ENCODE data around the gene PCDHGB7.
"Not testable (repeated sequence)": the region's sequence is repeated elsewhere in the genome, so short reads cannot be mapped to it uniquely, and the experiment has no call there.

The PCDHGB7 gene

DNA sequence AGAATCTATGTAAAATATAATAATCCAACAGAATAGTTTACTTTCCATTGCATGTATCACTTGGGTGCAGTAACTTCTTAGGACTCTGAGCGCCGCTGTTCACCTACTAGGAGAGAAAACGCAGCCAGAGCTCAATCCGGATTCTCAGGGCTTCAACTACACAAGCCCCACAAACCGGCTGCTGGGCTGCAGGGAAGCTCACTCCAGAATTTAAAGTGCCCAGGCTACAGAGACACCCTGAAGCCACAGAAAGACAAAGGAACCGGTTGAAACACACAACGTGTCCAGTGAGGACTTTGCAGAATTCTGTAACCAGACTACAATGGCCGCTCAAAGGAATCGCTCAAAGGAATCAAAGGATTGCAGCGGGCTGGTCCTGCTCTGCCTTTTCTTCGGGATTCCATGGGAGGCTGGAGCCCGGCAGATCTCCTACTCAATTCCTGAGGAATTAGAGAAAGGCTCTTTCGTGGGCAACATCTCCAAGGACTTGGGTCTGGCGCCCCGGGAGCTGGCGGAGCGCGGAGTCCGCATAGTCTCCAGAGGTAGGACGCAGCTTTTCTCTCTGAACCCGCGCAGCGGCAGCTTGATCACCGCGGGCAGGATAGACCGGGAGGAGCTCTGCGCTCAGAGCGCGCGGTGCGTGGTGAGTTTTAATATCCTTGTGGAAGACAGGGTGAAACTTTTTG is 4.5 kb upstream of the PCDHGB7 start, which contains the start of gene PCDHGA10:
Gene PCDHGA10 (plus strand): TSS at position 134 of the 686 bp plus-strand sequence. CDS start 189 bp downstream, at position 323.
- peak; percentile 30 for DNase-seq (ENCODE audit: low read depth)
- H3K4me3 ChIP-seq (ENCODE audit: low read depth, low read length) = peak within 1 kb of the TSS; percentile 67
- TF ChIP-seq, protein P1, sequence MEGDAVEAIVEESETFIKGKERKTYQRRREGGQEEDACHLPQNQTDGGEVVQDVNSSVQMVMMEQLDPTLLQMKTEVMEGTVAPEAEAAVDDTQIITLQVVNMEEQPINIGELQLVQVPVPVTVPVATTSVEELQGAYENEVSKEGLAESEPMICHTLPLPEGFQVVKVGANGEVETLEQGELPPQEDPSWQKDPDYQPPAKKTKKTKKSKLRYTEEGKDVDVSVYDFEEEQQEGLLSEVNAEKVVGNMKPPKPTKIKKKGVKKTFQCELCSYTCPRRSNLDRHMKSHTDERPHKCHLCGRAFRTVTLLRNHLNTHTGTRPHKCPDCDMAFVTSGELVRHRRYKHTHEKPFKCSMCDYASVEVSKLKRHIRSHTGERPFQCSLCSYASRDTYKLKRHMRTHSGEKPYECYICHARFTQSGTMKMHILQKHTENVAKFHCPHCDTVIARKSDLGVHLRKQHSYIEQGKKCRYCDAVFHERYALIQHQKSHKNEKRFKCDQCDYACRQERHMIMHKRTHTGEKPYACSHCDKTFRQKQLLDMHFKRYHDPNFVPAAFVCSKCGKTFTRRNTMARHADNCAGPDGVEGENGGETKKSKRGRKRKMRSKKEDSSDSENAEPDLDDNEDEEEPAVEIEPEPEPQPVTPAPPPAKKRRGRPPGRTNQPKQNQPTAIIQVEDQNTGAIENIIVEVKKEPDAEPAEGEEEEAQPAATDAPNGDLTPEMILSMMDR (IDR thresholded peaks at IDR 0.05; ENCODE audit: control insufficient read depth, extremely low read depth, insufficient read depth) = peak; percentile 69

DNA sequence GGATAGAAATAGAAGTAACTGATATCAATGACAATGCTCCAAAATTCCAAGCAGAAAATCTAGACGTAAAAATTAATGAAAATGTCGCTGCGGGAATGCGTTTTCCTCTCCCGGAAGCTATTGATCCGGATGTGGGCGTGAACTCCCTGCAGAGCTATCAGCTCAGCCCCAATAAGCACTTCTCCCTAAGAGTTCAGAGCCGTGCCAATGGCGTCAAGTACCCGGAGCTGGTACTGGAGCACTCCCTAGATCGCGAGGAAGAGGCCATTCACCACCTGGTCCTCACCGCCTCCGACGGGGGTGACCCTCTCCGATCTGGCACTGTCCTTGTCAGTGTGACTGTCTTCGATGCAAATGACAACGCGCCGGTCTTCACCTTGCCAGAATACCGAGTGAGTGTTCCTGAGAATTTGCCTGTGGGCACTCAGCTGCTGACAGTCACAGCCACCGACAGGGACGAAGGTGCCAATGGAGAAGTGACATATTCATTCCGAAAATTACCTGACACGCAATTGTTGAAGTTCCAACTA is 3.9 kb upstream of the PCDHGB7 start:
- TF ChIP-seq, protein P1 (IDR thresholded peaks at IDR 0.05; ENCODE audit: control insufficient read depth, extremely low read depth, insufficient read depth) = no peak
- DNase-seq (ENCODE audit: low read depth) = no peak
- peak overlapping the region; percentile 67 for H3K4me3 ChIP-seq (ENCODE audit: low read depth, low read length)

DNA sequence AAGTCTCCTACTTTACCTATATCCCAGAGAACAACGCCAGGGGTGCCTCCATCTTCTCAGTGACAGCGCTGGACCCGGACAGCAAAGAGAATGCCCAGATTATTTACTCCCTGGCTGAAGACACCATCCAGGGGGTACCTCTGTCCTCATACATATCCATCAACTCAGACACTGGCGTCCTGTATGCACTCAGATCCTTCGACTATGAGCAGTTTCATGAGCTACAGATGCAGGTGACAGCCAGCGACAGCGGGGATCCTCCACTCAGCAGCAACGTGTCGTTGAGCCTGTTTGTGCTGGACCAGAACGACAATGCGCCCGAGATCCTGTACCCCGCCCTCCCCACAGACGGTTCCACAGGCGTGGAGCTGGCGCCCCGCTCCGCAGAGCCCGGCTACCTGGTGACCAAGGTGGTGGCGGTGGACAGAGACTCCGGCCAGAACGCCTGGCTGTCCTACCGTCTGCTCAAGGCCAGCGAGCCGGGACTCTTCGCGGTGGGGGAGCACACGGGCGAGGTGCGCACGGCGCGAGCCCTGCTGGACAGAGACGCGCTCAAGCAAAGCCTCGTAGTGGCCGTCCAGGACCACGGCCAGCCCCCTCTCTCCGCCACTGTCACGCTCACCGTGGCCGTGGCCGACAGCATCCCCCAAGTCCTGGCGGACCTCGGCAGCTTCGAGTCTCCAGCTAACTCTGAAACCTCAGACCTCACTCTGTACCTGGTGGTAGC is 2.8 kb upstream of the PCDHGB7 start:
- DNase-seq (ENCODE audit: low read depth); H3K4me3 ChIP-seq (ENCODE audit: low read depth, low read length): not testable (repeated sequence)

DNA sequence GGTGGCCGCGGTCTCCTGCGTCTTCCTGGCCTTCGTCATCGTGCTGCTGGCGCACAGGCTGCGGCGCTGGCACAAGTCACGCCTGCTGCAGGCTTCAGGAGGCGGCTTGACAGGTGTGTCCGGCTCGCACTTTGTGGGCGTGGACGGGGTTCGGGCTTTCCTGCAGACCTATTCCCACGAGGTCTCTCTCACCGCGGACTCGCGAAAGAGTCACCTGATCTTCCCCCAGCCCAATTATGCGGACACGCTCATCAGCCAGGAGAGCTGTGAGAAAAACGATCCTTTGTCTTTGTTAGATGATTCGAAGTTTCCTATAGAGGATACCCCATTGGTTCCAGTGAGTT is 2.2 kb upstream of the PCDHGB7 start:
- H3K4me3 ChIP-seq (ENCODE audit: low read depth, low read length); DNase-seq (ENCODE audit: low read depth): not testable (repeated sequence)

DNA sequence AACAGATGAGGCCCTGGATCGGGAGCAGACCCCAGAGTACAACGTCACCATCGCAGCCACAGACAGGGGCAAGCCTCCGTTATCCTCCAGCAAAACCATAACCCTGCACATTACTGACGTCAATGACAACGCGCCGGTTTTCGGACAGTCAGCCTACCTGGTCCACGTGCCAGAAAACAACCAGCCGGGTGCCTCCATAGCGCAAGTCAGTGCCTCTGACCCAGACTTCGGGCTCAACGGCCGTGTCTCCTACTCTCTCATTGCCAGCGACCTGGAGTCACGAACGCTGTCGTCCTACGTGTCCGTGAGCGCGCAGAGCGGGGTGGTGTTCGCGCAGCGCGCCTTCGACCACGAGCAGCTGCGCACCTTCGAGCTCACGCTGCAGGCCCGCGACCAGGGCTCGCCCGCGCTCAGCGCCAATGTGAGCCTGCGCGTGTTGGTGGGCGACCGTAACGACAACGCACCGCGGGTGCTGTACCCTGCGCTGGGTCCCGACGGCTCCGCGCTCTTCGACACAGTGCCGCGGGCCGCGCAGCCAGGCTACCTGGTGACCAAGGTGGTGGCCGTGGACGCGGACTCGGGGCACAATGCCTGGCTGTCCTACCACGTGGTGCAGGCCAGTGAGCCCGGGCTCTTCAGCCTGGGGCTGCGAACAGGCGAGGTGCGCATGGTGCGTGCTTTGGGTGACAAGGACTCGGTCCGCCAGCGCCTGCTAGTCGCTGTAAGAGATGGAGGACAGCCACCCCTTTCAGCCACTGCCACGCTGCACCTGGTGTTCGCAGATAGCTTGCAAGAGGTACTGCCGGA is 1.8 kb downstream of the PCDHGB7 start:
- no peak for DNase-seq (ENCODE audit: low read depth)
- TF ChIP-seq, protein P1 (IDR thresholded peaks at IDR 0.05; ENCODE audit: control insufficient read depth, extremely low read depth, insufficient read depth) = no peak
- H3K4me3 ChIP-seq (ENCODE audit: low read depth, low read length) = no peak overlapping the region

DNA sequence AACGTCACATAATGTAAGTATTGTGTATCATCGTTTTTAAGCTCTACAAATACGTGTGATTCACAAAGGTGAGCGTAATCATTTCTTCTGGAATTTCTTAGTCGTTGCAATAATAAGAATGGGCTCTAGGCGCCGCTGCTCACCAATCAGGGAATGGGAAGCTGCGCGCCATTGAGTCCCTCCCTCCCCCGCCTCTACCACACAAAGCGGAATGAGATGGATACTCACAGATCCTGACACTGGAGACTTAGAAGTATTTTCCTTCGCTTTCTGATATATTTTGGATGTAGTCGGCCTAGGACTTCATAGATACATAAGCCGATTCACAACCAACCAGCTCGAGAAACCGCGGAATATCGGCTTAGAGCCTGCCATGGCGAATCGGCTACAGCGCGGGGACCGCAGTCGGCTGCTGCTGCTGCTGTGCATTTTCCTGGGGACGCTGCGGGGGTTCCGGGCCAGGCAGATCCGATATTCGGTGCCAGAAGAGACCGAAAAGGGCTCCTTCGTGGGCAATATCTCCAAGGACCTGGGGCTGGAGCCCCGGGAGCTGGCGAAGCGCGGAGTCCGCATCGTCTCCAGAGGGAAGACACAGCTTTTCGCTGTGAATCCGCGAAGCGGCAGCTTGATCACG is 3.5 kb downstream of the PCDHGB7 start, which contains the start of gene PCDHGA11:
Gene PCDHGA11 (plus strand): TSS at position 197 of the 634 bp plus-strand sequence. CDS start 177 bp downstream, at position 374.
- DNase-seq (ENCODE audit: low read depth) = no peak
- no peak within 1 kb of the TSS for H3K4me3 ChIP-seq (ENCODE audit: low read depth, low read length)
- TF ChIP-seq, protein P1 (IDR thresholded peaks at IDR 0.05; ENCODE audit: control insufficient read depth, extremely low read depth, insufficient read depth) = 0 out of 2 replicates have a peak, but pooled peaks have one; percentile 5

DNA sequence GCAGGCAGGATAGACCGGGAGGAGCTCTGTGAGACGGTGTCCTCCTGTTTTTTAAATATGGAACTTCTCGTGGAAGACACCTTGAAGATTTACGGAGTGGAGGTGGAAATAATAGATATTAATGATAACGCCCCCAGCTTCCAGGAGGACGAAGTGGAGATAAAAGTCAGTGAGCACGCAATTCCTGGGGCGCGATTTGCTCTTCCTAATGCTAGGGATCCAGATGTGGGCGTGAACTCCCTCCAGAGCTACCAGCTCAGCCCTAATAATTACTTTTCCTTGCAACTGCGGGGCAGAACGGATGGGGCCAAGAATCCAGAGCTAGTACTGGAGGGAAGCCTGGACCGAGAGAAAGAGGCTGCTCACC is 4.0 kb downstream of the PCDHGB7 start:
- DNase-seq (ENCODE audit: low read depth) = no peak
- TF ChIP-seq, protein P1 (IDR thresholded peaks at IDR 0.05; ENCODE audit: control insufficient read depth, extremely low read depth, insufficient read depth) = no peak
- no peak overlapping the region for H3K4me3 ChIP-seq (ENCODE audit: low read depth, low read length)

Measured in LNCaP clone FGC (cell line).